ENCODE measurements around the gene TMEM132D. TPM values are rescaled to one million over a fixed set of nuclear protein-coding genes. Genes with fewer than 3 reads are reported as not detected.

TMEM132D gene
- total RNA-seq, 2 donors from 2014 or later, result under 0.01 to 0.26 TPM

GRCh38 chr12:129564768-129565167, 339.1 kb downstream of the TMEM132D start:
- WGBS, 2 donors, result 47 to 68% methylated on average over 2 of the region's 2 CpGs

GRCh38 chr12:129563266-129563665, 340.6 kb downstream of the TMEM132D start:
- no peak for DNase-seq
- H3K4me1 ChIP-seq, result no peaks in the 10 kb centered on the region
- 47 to 53% methylated on average over 2 of the region's 2 CpGs for WGBS, 2 donors
- TF ChIP-seq CTCF (IDR thresholded peaks at IDR 0.05), result no peak
- TF ChIP-seq POLR2A (IDR thresholded peaks at IDR 0.05), result no peak
- no peaks in the 10 kb centered on the region for H3K9me3 ChIP-seq
- H3K36me3 ChIP-seq (replicated peaks in 1 of 2; ENCODE audit: insufficient read depth in 1 of 2, low read depth in 2 of 2), result no peaks in the 10 kb centered on the region
- H3K27me3 ChIP-seq, result no peaks in the 10 kb centered on the region
- no peak overlapping the region for H3K27ac ChIP-seq
- no peak for ATAC-seq
- intact Hi-C loops (cut with DNase I), result no loop called here
- no peak overlapping the region for H3K4me3 ChIP-seq

More at GRCh38 chr12:129564768-129565167, 339.1 kb downstream of the TMEM132D start:
- no peaks in the 10 kb centered on the region for H3K27me3 ChIP-seq
- no peaks in the 10 kb centered on the region for H3K36me3 ChIP-seq (replicated peaks in 1 of 2; ENCODE audit: insufficient read depth in 1 of 2, low read depth in 2 of 2)
- TF ChIP-seq CTCF (IDR thresholded peaks at IDR 0.05) (no peak), POLR2A (IDR thresholded peaks at IDR 0.05) (no peak)
- ATAC-seq (no peak), DNase-seq (no peak)
- no peak overlapping the region for H3K4me3 ChIP-seq
- no peaks in the 10 kb centered on the region for H3K9me3 ChIP-seq
- no peak overlapping the region for H3K27ac ChIP-seq
- intact Hi-C loops (cut with DNase I), result no loop called here
- H3K4me1 ChIP-seq, result no peaks in the 10 kb centered on the region

- DNase-seq (no peak), ATAC-seq (no peak)
- Histone ChIP-seq H3K36me3 (replicated peaks in 1 of 2; ENCODE audit: insufficient read depth in 1 of 2, low read depth in 2 of 2) (no peaks in the 10 kb centered on the region), H3K4me3 (no peak overlapping the region), H3K9me3 (no peaks in the 10 kb centered on the region), H3K27ac (no peak overlapping the region), H3K27me3 (no peaks in the 10 kb centered on the region), H3K4me1 (no peaks in the 10 kb centered on the region)
- intact Hi-C loops (cut with DNase I), result no loop called here
- WGBS, 2 donors, result 65 to 72% methylated on average over 2 of the region's 2 CpGs
- no peak for TF ChIP-seq CTCF (IDR thresholded peaks at IDR 0.05)
- TF ChIP-seq POLR2A (IDR thresholded peaks at IDR 0.05), result no peak
Observed at GRCh38 chr12:129561304-129561703, 342.5 kb downstream of the TMEM132D start.

GRCh38 chr12:129559776-129560175, 344.0 kb downstream of the TMEM132D start:
- Histone ChIP-seq H3K4me1 (no peaks in the 10 kb centered on the region), H3K9me3 (no peaks in the 10 kb centered on the region), H3K36me3 (replicated peaks in 1 of 2; ENCODE audit: insufficient read depth in 1 of 2, low read depth in 2 of 2) (no peaks in the 10 kb centered on the region), H3K27ac (no peak overlapping the region), H3K4me3 (no peak overlapping the region), H3K27me3 (no peaks in the 10 kb centered on the region)
- DNase-seq, result no peak
- no peak for TF ChIP-seq POLR2A (IDR thresholded peaks at IDR 0.05)
- no peak for TF ChIP-seq CTCF (IDR thresholded peaks at IDR 0.05)
- no peak for ATAC-seq
- intact Hi-C loops (cut with DNase I), result no loop called here
- 40 to 47% methylated on average over 4 of the region's 4 CpGs for WGBS, 2 donors

- H3K27me3 ChIP-seq, result no peaks in the 10 kb centered on the region
- H3K36me3 ChIP-seq (replicated peaks in 1 of 2; ENCODE audit: insufficient read depth in 1 of 2, low read depth in 2 of 2), result no peaks in the 10 kb centered on the region
- H3K9me3 ChIP-seq, result no peaks in the 10 kb centered on the region
- H3K4me1 ChIP-seq, result no peaks in the 10 kb centered on the region
- DNase-seq, result no peak
- no peak overlapping the region for H3K27ac ChIP-seq
- no peak for TF ChIP-seq CTCF (IDR thresholded peaks at IDR 0.05)
- TF ChIP-seq POLR2A (IDR thresholded peaks at IDR 0.05), result no peak
- ATAC-seq, result no peak
- intact Hi-C loops (cut with DNase I), result no loop called here
- WGBS, 2 donors, result 36 to 50% methylated on average over 2 of the region's 2 CpGs
- H3K4me3 ChIP-seq, result no peak overlapping the region
Observed at GRCh38 chr12:129558036-129558435, 345.8 kb downstream of the TMEM132D start.

All from body of pancreas (tissue), 4 donors.